K562 (cell line): ENCODE data around the gene MALRD1. TPM values are rescaled to one million over a fixed set of nuclear protein-coding genes. Genes with fewer than 3 reads are reported as not detected.

Experiments
- ATAC-seq: fragments of 200-7000 bp; cut with Tn5 transposase; 3 replicates; pipeline ENCODE4 v1.9.1; 2020; ENCODE audit warnings: moderate library complexity
- BruUV-seq: library from RNA; stranded (reverse); fragments of 400-500 nt; replicated peaks from 2 replicates; lab custom pipeline; 2021; lab: Mats Ljungman, UMichigan
- CTCF ChIA-PET: fragments of 300-600 bp; formaldehyde crosslinking; extraction: SDS; loops from one replicate; lab custom pipeline; 2021; ENCODE audit warnings: low intra/inter-chr PET ratio; lab: Yijun Ruan, JAX
- POLR2A ChIA-PET: fragments of 300-600, 350-650 bp; sonication (Branson Sonifier 250); formaldehyde crosslinking; extraction: SDS; loops from one replicate; lab custom pipeline; 2021; ENCODE audit warnings: antibody characterized with exemption, inconsistent platforms; lab: Yijun Ruan, JAX
- DNase-seq, 4 experiments: peaks; one replicate each; pipeline versions ENCODE4 v3.0.0 to v3.0.0-alpha.2; 2011 to 2018; ENCODE audit warnings: low spot score in 3 of 4, mixed read lengths in 3 of 4; ENCODE audit errors: extremely low read depth in 1 of 4
- FAIRE-seq: peaks from 2 replicates; lab custom pipeline; 2011; peaks lifted over from hg19 to GRCh38; lab: Jason Lieb, UNC
- H2AFZ ChIP-seq: 2 replicates; pipeline ENCODE4 v1.6.0; 2011; ENCODE audit warnings: low read depth, low read length, control low read depth, inconsistent platforms
- H3K27ac ChIP-seq: fragments of 200-600 bp; 3 replicates; pipeline ENCODE4 v1.8.0; 2011; ENCODE audit warnings: low read depth, mild to moderate bottlenecking, control low read depth, inconsistent platforms, low read length, moderate library complexity, mixed read lengths; ENCODE audit errors: extremely low read depth
- H3K27me3 ChIP-seq, 2 experiments: fragments of 300-600 bp in 1 of 2; 2 replicates in 1 of 2; 3 replicates in 1 of 2; pipeline versions ENCODE4 v1.6.0 to v1.8.0; 2011; ENCODE audit warnings: inconsistent platforms in 2 of 2, low read length in 2 of 2, mild to moderate bottlenecking in 1 of 2, mixed read lengths in 1 of 2, moderate library complexity in 1 of 2; ENCODE audit not compliant: control insufficient read depth in 2 of 2, insufficient read depth in 2 of 2
- H3K36me3 ChIP-seq: fragments of 300-600 bp; 3 replicates; pipeline ENCODE4 v1.8.0; 2011; ENCODE audit warnings: mild to moderate bottlenecking, low read length, inconsistent platforms; ENCODE audit not compliant: control insufficient read depth, insufficient read depth
- H3K4me1 ChIP-seq, 2 experiments: fragments of 200-600 bp in 1 of 2; replicated peaks in 1 of 2; 2 replicates in 1 of 2; 3 replicates in 1 of 2; pipeline versions ENCODE4 v1.5.1 to v1.8.0; 2011; ENCODE audit warnings: inconsistent platforms in 2 of 2, low read length in 2 of 2, mild to moderate bottlenecking in 1 of 2, mixed read lengths in 1 of 2, moderate library complexity in 1 of 2; ENCODE audit not compliant: control insufficient read depth in 2 of 2, insufficient read depth in 2 of 2
- H3K4me2 ChIP-seq: 2 replicates; pipeline ENCODE4 v1.6.1; 2011; ENCODE audit warnings: low read length, control low read depth, inconsistent platforms, mixed read lengths; ENCODE audit not compliant: insufficient read depth
- H3K4me3 ChIP-seq: fragments of 200-600 bp; sonication (generic), shearing (Covaris generic); 2 replicates; pipeline ENCODE4 v1.5.1; 2016; ENCODE audit warnings: control low read depth, inconsistent platforms
- H3K79me2 ChIP-seq: fragments of 200-600 bp; 3 replicates; pipeline ENCODE4 v1.8.0; 2011; ENCODE audit warnings: low read length, inconsistent platforms; ENCODE audit not compliant: control insufficient read depth, insufficient read depth
- H3K9ac ChIP-seq, 2 experiments: 2 replicates each; pipeline versions ENCODE4 v1.6.0 to v1.6.1; 2011; ENCODE audit warnings: low read depth in 2 of 2, low read length in 2 of 2, control low read depth in 1 of 2, inconsistent platforms in 1 of 2, mild to moderate bottlenecking in 1 of 2, mixed read lengths in 1 of 2; ENCODE audit not compliant: insufficient read depth in 1 of 2
- H3K9me1 ChIP-seq: one replicate; pipeline ENCODE4 v1.6.0; 2011; ENCODE audit warnings: inconsistent platforms, mild to moderate bottlenecking, low read length, moderate library complexity; ENCODE audit not compliant: control insufficient read depth, insufficient read depth
- H3K9me3 ChIP-seq: replicated peaks from 2 replicates; pipeline ENCODE4 v1.5.1; 2011; ENCODE audit warnings: low read depth, low read length, inconsistent platforms; ENCODE audit not compliant: control insufficient read depth, insufficient read depth
- H4K20me1 ChIP-seq: replicated peaks from 2 replicates; pipeline ENCODE4 v1.6.1; 2011; ENCODE audit warnings: low read length, inconsistent platforms, mixed read lengths; ENCODE audit not compliant: control insufficient read depth, insufficient read depth
- BACH1 ChIP-seq: fragments of 200-800 bp; sonication (Bioruptor generic); IDR thresholded peaks from 2 replicates; pipeline ENCODE4 v1.6.1; 2016; ENCODE audit warnings: missing genetic modification characterization, missing compliant biosample characterization
- HMG20B ChIP-seq: fragments of 250-450 bp; sonication (Bioruptor Pico); IDR thresholded peaks from 2 replicates; pipeline ENCODE4 v1.5.0; 2021; ENCODE audit warnings: mild to moderate bottlenecking
- POLR3A ChIP-seq: IDR thresholded peaks from 2 replicates; pipeline ENCODE4 v1.6.1; 2011; ENCODE audit warnings: borderline replicate concordance, mild to moderate bottlenecking, moderate library complexity; ENCODE audit not compliant: insufficient read length, insufficient read depth; ENCODE audit errors: extremely low read depth
- PRMT5 ChIP-seq: sonication (generic); formaldehyde crosslinking; IDR thresholded peaks from 2 replicates; pipeline ENCODE4 v1.5.0; 2020; ENCODE audit warnings: missing genetic modification reagents
- RBFOX2 ChIP-seq: fragments of 200-400 bp; formaldehyde crosslinking; IDR thresholded peaks from 2 replicates; pipeline ENCODE4 v1.6.1; 2017; ENCODE audit warnings: low read depth, mild to moderate bottlenecking, low read length, moderate library complexity
- RBM39 ChIP-seq: fragments of 200-400 bp; formaldehyde crosslinking; optimal IDR thresholded peaks from 2 replicates; pipeline ENCODE3; 2018; ENCODE audit warnings: low read depth, low read length
- TCF3 ChIP-seq: sonication (generic); formaldehyde crosslinking; IDR thresholded peaks from 2 replicates; pipeline ENCODE4 v1.4.0; 2020; ENCODE audit warnings: mild to moderate bottlenecking, missing genetic modification reagents
- ZNF224 ChIP-seq: sonication (generic); formaldehyde crosslinking; IDR thresholded peaks from 2 replicates; pipeline ENCODE4 v1.8.0; 2022; ENCODE audit warnings: mild to moderate bottlenecking, missing genetic modification reagents
- ZNF232 ChIP-seq: sonication (generic); formaldehyde crosslinking; IDR thresholded peaks from 2 replicates; pipeline ENCODE4 v1.8.0; 2022; ENCODE audit warnings: mild to moderate bottlenecking, missing genetic modification reagents
- ZNF274 ChIP-seq: IDR thresholded peaks from 2 replicates; pipeline ENCODE4 v1.6.1; 2011; ENCODE audit warnings: low read depth, mild to moderate bottlenecking, low read length, moderate library complexity, borderline replicate concordance
- WGBS: fragments of 100-300 bp; shearing (Covaris generic); methylation state at CpG from one replicate; pipeline ENCODE4 v1.1.6; 2016; ENCODE audit warnings: low coverage, mixed read lengths; ENCODE audit not compliant: insufficient coverage; ENCODE audit errors: missing lambda C conversion rate; 5-methylcytosine and 5-hydroxymethylcytosine counted together
- in situ Hi-C: fragments of 300-500 bp; cut with MboI; formaldehyde crosslinking; loops from 4 replicates; pipeline ENCODE4 v1.15.0; 2018; ENCODE audit warnings: inconsistent platforms, mixed read lengths
- intact Hi-C: fragments of 100-400 bp; cut with micrococcal nuclease; formaldehyde crosslinking; loops from 2 replicates; pipeline ENCODE4 v1.14.2; 2022
- polyA plus RNA-seq, 8 experiments: library from polyadenylated mRNA; depleted of rRNA in 4 of 8; stranded (reverse) in 5 of 8; unstranded in 3 of 8; fragments of >200 nt; fragmentation: Nextera tagmentation in 2 of 8; fragmentation: Illumina TruSeq in 1 of 8; extraction: Ambion mirVana in 2 of 8; extraction: Trizol in 1 of 8; gene quantifications; 2 replicates each; pipeline versions ENCODE4 v1.2.1 to v1.2.3, GENCODE V29; 2011 to 2014; ENCODE audit warnings: inconsistent platforms in 1 of 8, missing spikeins in 1 of 8
- total RNA-seq, 7 experiments: library from RNA; depleted of rRNA in 6 of 7; stranded (reverse); fragments of >200 nt in 6 of 7; fragmentation: Illumina TruSeq in 2 of 7; extraction: Trizol in 2 of 7; gene quantifications; 2 replicates each; pipeline versions ENCODE4 v1.2.1 to v1.2.3, GENCODE V29; 2011 to 2021; ENCODE audit warnings: low replicate concordance in 1 of 7
- TF ChIP-seq, protein P1 (sequence below): fragments of 250-450 bp; sonication (Bioruptor Pico); IDR thresholded peaks from 2 replicates; pipeline ENCODE4 v1.5.0; 2020; ENCODE audit warnings: mild to moderate bottlenecking, borderline replicate concordance
- TF ChIP-seq, protein P2 (sequence below), 2 experiments: fragments of 450-650 bp; IDR thresholded peaks; 2 replicates each; pipeline ENCODE4 v1.6.1; 2016
- TF ChIP-seq, protein P3 (sequence below): fragments of 450-650 bp; IDR thresholded peaks from 2 replicates; pipeline ENCODE4 v1.6.1; 2018; ENCODE audit not compliant: partially characterized antibody

MALRD1 gene
- total and polyA plus RNA-seq, 9 of the 15 experiments (the other 6 are each of a cell fraction or from before 2014, with no cell fraction given): not detected

DNA sequence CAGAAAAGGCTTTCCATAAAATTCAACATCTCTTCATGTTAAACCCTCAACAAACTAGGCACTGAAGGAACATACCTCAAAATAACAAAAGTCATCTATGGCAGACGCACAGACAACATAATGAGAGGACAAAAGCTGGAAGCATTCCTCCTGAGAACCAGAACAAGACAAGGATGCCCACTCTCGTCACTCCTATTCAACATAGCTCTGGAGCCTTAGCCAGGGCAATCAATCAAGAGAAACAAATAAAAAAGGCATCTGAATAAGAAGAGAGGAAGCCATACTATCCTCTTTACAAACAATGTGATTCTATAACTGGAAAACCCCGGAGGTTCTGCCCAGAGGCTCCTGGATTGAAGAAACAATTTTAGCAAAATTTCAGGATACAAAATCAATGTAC, 251.0 kb downstream of the MALRD1 start:
- WGBS: 0% methylated on average over 3 of the region's 3 CpGs
- no peak overlapping the region for H3K4me2 ChIP-seq
- no peak overlapping the region for H2AFZ ChIP-seq
- in situ Hi-C loops: no loop called here
- ChIA-PET POLR2A (no interaction called here), CTCF (no interaction called here)
- no peak overlapping the region for H3K9ac ChIP-seq
- no peak for TF ChIP-seq POLR3A
- TF ChIP-seq HMG20B (CRISPR knock-in tag): no peak
- TF ChIP-seq, protein P1, sequence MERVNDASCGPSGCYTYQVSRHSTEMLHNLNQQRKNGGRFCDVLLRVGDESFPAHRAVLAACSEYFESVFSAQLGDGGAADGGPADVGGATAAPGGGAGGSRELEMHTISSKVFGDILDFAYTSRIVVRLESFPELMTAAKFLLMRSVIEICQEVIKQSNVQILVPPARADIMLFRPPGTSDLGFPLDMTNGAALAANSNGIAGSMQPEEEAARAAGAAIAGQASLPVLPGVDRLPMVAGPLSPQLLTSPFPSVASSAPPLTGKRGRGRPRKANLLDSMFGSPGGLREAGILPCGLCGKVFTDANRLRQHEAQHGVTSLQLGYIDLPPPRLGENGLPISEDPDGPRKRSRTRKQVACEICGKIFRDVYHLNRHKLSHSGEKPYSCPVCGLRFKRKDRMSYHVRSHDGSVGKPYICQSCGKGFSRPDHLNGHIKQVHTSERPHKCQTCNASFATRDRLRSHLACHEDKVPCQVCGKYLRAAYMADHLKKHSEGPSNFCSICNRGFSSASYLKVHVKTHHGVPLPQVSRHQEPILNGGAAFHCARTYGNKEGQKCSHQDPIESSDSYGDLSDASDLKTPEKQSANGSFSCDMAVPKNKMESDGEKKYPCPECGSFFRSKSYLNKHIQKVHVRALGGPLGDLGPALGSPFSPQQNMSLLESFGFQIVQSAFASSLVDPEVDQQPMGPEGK (CRISPR knock-in tag): no peak
- TF ChIP-seq ZNF224 (CRISPR knock-in tag): no peak
- no peak for TF ChIP-seq ZNF232 (CRISPR knock-in tag)
- no peak for TF ChIP-seq ZNF274
- no peak for TF ChIP-seq RBM39
- TF ChIP-seq, protein P2, sequence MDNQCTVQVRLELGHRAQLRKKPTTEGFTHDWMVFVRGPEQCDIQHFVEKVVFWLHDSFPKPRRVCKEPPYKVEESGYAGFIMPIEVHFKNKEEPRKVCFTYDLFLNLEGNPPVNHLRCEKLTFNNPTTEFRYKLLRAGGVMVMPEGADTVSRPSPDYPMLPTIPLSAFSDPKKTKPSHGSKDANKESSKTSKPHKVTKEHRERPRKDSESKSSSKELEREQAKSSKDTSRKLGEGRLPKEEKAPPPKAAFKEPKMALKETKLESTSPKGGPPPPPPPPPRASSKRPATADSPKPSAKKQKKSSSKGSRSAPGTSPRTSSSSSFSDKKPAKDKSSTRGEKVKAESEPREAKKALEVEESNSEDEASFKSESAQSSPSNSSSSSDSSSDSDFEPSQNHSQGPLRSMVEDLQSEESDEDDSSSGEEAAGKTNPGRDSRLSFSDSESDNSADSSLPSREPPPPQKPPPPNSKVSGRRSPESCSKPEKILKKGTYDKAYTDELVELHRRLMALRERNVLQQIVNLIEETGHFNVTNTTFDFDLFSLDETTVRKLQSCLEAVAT (IDR thresholded peaks at IDR 0.05): no peak
- TF ChIP-seq BACH1 (tag): no peak
- TF ChIP-seq RBFOX2: no peak
- TF ChIP-seq, protein P3, sequence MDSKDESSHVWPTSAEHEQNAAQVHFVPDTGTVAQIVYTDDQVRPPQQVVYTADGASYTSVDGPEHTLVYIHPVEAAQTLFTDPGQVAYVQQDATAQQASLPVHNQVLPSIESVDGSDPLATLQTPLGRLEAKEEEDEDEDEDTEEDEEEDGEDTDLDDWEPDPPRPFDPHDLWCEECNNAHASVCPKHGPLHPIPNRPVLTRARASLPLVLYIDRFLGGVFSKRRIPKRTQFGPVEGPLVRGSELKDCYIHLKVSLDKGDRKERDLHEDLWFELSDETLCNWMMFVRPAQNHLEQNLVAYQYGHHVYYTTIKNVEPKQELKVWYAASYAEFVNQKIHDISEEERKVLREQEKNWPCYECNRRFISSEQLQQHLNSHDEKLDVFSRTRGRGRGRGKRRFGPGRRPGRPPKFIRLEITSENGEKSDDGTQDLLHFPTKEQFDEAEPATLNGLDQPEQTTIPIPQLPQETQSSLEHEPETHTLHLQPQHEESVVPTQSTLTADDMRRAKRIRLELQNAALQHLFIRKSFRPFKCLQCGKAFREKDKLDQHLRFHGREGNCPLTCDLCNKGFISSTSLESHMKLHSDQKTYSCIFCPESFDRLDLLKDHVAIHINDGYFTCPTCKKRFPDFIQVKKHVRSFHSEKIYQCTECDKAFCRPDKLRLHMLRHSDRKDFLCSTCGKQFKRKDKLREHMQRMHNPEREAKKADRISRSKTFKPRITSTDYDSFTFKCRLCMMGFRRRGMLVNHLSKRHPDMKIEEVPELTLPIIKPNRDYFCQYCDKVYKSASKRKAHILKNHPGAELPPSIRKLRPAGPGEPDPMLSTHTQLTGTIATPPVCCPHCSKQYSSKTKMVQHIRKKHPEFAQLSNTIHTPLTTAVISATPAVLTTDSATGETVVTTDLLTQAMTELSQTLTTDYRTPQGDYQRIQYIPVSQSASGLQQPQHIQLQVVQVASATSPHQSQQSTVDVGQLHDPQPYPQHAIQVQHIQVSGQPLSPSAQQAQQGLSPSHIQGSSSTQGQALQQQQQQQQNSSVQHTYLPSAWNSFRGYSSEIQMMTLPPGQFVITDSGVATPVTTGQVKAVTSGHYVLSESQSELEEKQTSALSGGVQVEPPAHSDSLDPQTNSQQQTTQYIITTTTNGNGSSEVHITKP: no peak
- no peak for TF ChIP-seq TCF3 (CRISPR knock-in tag)
- TF ChIP-seq PRMT5: no peak
- H3K9me3 ChIP-seq: no peaks in the 10 kb centered on the region; the same call in 1 of the 2 replicates
- H3K9me1 ChIP-seq: no peaks in the 10 kb centered on the region
- no peaks in the 10 kb centered on the region for H3K79me2 ChIP-seq
- ATAC-seq (no peak), DNase-seq (no peak), FAIRE-seq (no peak)
- no peaks in the 10 kb centered on the region for H4K20me1 ChIP-seq
- no peak overlapping the region for H3K27ac ChIP-seq
- no peaks in the 10 kb centered on the region for H3K4me1 ChIP-seq
- intact Hi-C loops: no loop called here
- no peak overlapping the region for H3K4me3 ChIP-seq
- BruUV-seq: no TSS peak
- no peaks in the 10 kb centered on the region for H3K27me3 ChIP-seq
- H3K36me3 ChIP-seq: no peaks in the 10 kb centered on the region
